GM12878 (cell line): ENCODE data around the gene MPV17L. TPM values are rescaled to one million over a fixed set of nuclear protein-coding genes. Genes with fewer than 3 reads are reported as not detected.

Experiments used
- ATAC-seq: fragments of 200-7000 bp; cut with Tn5 transposase; 3 replicates; pipeline ENCODE4 v1.9.1; 2020; ENCODE audit warnings: mild to moderate bottlenecking, moderate library complexity
- BruUV-seq: library from RNA; stranded (reverse); fragments of 400-500 nt; replicated peaks from 2 replicates; lab custom pipeline; 2021; lab: Mats Ljungman, UMichigan
- CTCF ChIA-PET: fragments of 300-600 bp; sonication (Branson Sonifier 250); formaldehyde crosslinking; extraction: SDS; loops from one replicate; lab custom pipeline; 2021; ENCODE audit warnings: inconsistent platforms; lab: Yijun Ruan, JAX
- POLR2A ChIA-PET: fragments of 350-600 bp; formaldehyde crosslinking; extraction: SDS; loops from one replicate; lab custom pipeline; 2021; ENCODE audit warnings: inconsistent platforms; lab: Charles Lee
- RAD21 ChIA-PET: fragments of 300-600 bp; sonication (Branson Sonifier 250); formaldehyde crosslinking; loops from one replicate; lab custom pipeline; 2023; ENCODE audit warnings: antibody characterized with exemption; ENCODE audit not compliant: unreplicated experiment; lab: Charles Lee
- SMC1A ChIA-PET: fragments of 300-600 bp; sonication (Branson Sonifier 250); formaldehyde crosslinking; loops from one replicate; lab custom pipeline; 2023; ENCODE audit not compliant: unreplicated experiment, uncharacterized antibody; lab: Charles Lee
- DNase-seq: peaks from one replicate; pipeline ENCODE4 v3.0.0-alpha.2; 2011; ENCODE audit warnings: low read depth, low spot score
- FAIRE-seq: peaks from 3 replicates; lab custom pipeline; 2011; peaks lifted over from hg19 to GRCh38; lab: Jason Lieb, UNC
- H2AFZ ChIP-seq: 2 replicates; pipeline ENCODE4 v1.6.0; 2011; ENCODE audit warnings: low read depth, low read length, control low read depth; ENCODE audit not compliant: control insufficient read depth
- H3K27ac ChIP-seq: 2 replicates; pipeline ENCODE4 v1.5.1; 2011; ENCODE audit warnings: control low read depth; ENCODE audit not compliant: control insufficient read depth, insufficient read depth
- H3K27me3 ChIP-seq, 2 experiments: replicated peaks in 1 of 2; 2 replicates each; pipeline versions ENCODE4 v1.6.0 to v1.6.1; 2011; ENCODE audit warnings: low read length in 1 of 2; ENCODE audit not compliant: control insufficient read depth in 2 of 2, insufficient read depth in 2 of 2
- H3K36me3 ChIP-seq, 2 experiments: 2 replicates each; pipeline ENCODE4 v1.5.1; 2011; ENCODE audit warnings: low read length in 1 of 2; ENCODE audit not compliant: control insufficient read depth in 2 of 2, insufficient read depth in 2 of 2
- H3K4me1 ChIP-seq: 2 replicates; pipeline ENCODE4 v1.6.1; 2011; ENCODE audit warnings: mild to moderate bottlenecking, low read length, moderate library complexity, mixed read lengths; ENCODE audit not compliant: control insufficient read depth, insufficient read depth
- H3K4me2 ChIP-seq: 2 replicates; pipeline ENCODE4 v1.6.0; 2011; ENCODE audit warnings: control low read depth; ENCODE audit not compliant: control insufficient read depth, insufficient read depth
- H3K4me3 ChIP-seq: fragments of 200-600 bp; sonication (generic); 2 replicates; pipeline ENCODE4 v1.5.1; 2016
- H3K79me2 ChIP-seq: 2 replicates; pipeline ENCODE4 v1.6.0; 2011; ENCODE audit warnings: low read length; ENCODE audit not compliant: control insufficient read depth, insufficient read depth
- H3K9ac ChIP-seq: 2 replicates; pipeline ENCODE4 v1.8.0; 2011; ENCODE audit warnings: low read length, control low read depth, mixed read lengths; ENCODE audit not compliant: control insufficient read depth, insufficient read depth
- H3K9me3 ChIP-seq: replicated peaks from 3 replicates; pipeline ENCODE4 v1.5.1; 2011; ENCODE audit warnings: mild to moderate bottlenecking, low read length; ENCODE audit not compliant: control insufficient read depth, insufficient read depth
- H4K20me1 ChIP-seq: 2 replicates; pipeline ENCODE4 v1.6.0; 2011; ENCODE audit not compliant: control insufficient read depth, insufficient read depth
- CBX5 ChIP-seq: sonication (generic); IDR thresholded peaks from 2 replicates; pipeline ENCODE4 v1.6.1; 2016; ENCODE audit warnings: low read depth, moderate library complexity, mild to moderate bottlenecking, inconsistent platforms
- EP300 ChIP-seq, 2 experiments: fragments of 150-350 bp in 1 of 2; IDR thresholded peaks; 2 replicates each; pipeline ENCODE4 v1.6.1; 2011 to 2012; ENCODE audit warnings: low read depth in 2 of 2, low read length in 2 of 2, borderline replicate concordance in 1 of 2, improper control_type of control experiment in 1 of 2, inconsistent platforms in 1 of 2; ENCODE audit not compliant: control insufficient read depth in 1 of 2
- JUNB ChIP-seq: IDR thresholded peaks from 2 replicates; pipeline ENCODE4 v1.6.1; 2016; ENCODE audit warnings: antibody characterized with exemption, mild to moderate bottlenecking
- KAT2A ChIP-seq: conservative IDR thresholded peaks from 2 replicates; pipeline ENCODE4 v1.6.1; 2011; ENCODE audit warnings: low read depth, low read length; ENCODE audit not compliant: control insufficient read depth
- NFYA ChIP-seq: IDR thresholded peaks from 2 replicates; pipeline ENCODE4 v1.6.1; 2011; ENCODE audit warnings: low read depth, mild to moderate bottlenecking, low read length, improper control_type of control experiment, borderline replicate concordance
- ZNF274 ChIP-seq: IDR thresholded peaks from one replicate; pipeline ENCODE4 v1.8.0; 2011; ENCODE audit not compliant: insufficient read length, insufficient read depth
- WGBS: methylation state at CpG from one replicate; pipeline ENCODE4 v1.1.6; 2016; ENCODE audit warnings: low lambda C conversion rate; ENCODE audit not compliant: insufficient replicate concordance, insufficient coverage; ENCODE audit errors: missing lambda C conversion rate; 5-methylcytosine and 5-hydroxymethylcytosine counted together
- in situ Hi-C: fragments of 300-500 bp; cut with MboI; formaldehyde crosslinking; loops from 9 replicates; pipeline ENCODE4 v1.14.3; 2018; ENCODE audit warnings: mixed read lengths
- intact Hi-C: fragments of 100-400 bp; cut with micrococcal nuclease; formaldehyde crosslinking; loops from one replicate; pipeline ENCODE4 v1.14.2; 2022; ENCODE audit not compliant: unreplicated experiment
- polyA plus RNA-seq, 11 experiments: library from polyadenylated mRNA; depleted of rRNA in 4 of 11; unstranded in 6 of 11; stranded (reverse) in 5 of 11; fragments of >200 nt; fragmentation: Nextera tagmentation in 4 of 11; fragmentation: Illumina TruSeq in 1 of 11; extraction: Ambion mirVana in 4 of 11; extraction: Trizol in 1 of 11; gene quantifications; 1 replicate in 1 of 11; 2 replicates in 10 of 11; pipeline versions ENCODE4 v1.2.1 to v1.2.3, GENCODE V29; 2011 to 2016; ENCODE audit warnings: inconsistent platforms in 2 of 11, missing spikeins in 2 of 11, low read depth in 1 of 11
- total RNA-seq, 4 experiments: library from RNA; depleted of rRNA in 3 of 4; stranded (reverse); fragments of >200 nt in 3 of 4; fragmentation: Illumina TruSeq in 1 of 4; extraction: Trizol in 1 of 4; gene quantifications; 2 replicates each; pipeline versions ENCODE4 v1.2.1 to v1.2.3, GENCODE V29; 2013 to 2021
- TF ChIP-seq, protein P1 (sequence below): fragments of 450-650 bp; formaldehyde crosslinking; IDR thresholded peaks from 2 replicates; pipeline ENCODE4 v1.4.0; 2022; ENCODE audit warnings: mild to moderate bottlenecking, moderate library complexity
- TF ChIP-seq, protein P2 (sequence below): fragments of 450-650 bp; formaldehyde crosslinking; IDR thresholded peaks from 2 replicates; pipeline ENCODE4 v1.4.0; 2020; ENCODE audit warnings: mild to moderate bottlenecking, moderate library complexity

MPV17L gene
- total and polyA plus RNA-seq, 10 of the 15 experiments (the other 5 are each of a cell fraction or from before 2014, with no cell fraction given), result 0.02 to 0.10 (median 0.05) TPM; not detected in 5

DNA sequence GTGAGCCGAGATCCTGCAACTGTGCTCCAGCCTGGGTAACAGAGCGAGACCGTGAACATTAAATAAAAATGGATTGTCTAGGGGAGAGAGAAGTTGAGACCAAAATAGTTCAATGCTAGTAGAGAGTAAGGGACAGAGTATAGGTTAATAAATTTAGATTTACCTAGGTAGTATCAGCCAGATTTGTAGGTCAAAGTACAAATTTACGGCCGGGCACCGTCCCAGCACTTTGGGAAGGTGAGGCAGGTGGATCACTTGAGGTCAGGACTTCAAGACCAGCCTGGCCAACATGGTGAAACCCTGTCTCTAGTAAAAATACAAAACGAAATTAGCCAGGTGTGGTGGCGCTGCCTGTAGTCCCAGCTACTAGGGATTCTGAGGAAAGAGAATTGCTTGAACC, 26.7 kb downstream of the MPV17L start:
- Histone ChIP-seq H3K4me3 (no peak overlapping the region), H3K27me3 (no peaks in the 10 kb centered on the region), H3K4me1 (no peaks in the 10 kb centered on the region), H4K20me1 (no peaks in the 10 kb centered on the region), H3K9me3 (no peaks in the 10 kb centered on the region), H3K27ac (no peak overlapping the region), H3K9ac (no peak overlapping the region), H3K36me3 (no peaks in the 10 kb centered on the region), H2AFZ (no peak overlapping the region), H3K4me2 (no peak overlapping the region), H3K79me2 (no peaks in the 10 kb centered on the region)
- in situ Hi-C loops (loop anchor here (25.0 kb wide), 1 partner anchor 610 kb away; no protein-coding TSS in a partner anchor), intact Hi-C loops (loop anchor here (10.0 kb wide), 1 partner anchor 283 kb away; no protein-coding TSS in a partner anchor)
- ChIA-PET SMC1A (interaction anchor here (1.1 kb wide), 1 partner anchor 17 kb away, joined by 3 read pairs; no protein-coding TSS in a partner anchor), CTCF (interaction anchor here (0.7 kb wide), 1 partner anchor 21 kb away, joined by 3 read pairs; no protein-coding TSS in a partner anchor), RAD21 (no interaction called here), POLR2A (no interaction called here)
- no TSS peak for BruUV-seq
- DNase-seq, result no peak
- 49% methylated on average over 8 of the region's 8 CpGs for WGBS
- no peak for FAIRE-seq
- ATAC-seq, result no peak
- no peak for TF ChIP-seq KAT2A
- TF ChIP-seq, protein P1, sequence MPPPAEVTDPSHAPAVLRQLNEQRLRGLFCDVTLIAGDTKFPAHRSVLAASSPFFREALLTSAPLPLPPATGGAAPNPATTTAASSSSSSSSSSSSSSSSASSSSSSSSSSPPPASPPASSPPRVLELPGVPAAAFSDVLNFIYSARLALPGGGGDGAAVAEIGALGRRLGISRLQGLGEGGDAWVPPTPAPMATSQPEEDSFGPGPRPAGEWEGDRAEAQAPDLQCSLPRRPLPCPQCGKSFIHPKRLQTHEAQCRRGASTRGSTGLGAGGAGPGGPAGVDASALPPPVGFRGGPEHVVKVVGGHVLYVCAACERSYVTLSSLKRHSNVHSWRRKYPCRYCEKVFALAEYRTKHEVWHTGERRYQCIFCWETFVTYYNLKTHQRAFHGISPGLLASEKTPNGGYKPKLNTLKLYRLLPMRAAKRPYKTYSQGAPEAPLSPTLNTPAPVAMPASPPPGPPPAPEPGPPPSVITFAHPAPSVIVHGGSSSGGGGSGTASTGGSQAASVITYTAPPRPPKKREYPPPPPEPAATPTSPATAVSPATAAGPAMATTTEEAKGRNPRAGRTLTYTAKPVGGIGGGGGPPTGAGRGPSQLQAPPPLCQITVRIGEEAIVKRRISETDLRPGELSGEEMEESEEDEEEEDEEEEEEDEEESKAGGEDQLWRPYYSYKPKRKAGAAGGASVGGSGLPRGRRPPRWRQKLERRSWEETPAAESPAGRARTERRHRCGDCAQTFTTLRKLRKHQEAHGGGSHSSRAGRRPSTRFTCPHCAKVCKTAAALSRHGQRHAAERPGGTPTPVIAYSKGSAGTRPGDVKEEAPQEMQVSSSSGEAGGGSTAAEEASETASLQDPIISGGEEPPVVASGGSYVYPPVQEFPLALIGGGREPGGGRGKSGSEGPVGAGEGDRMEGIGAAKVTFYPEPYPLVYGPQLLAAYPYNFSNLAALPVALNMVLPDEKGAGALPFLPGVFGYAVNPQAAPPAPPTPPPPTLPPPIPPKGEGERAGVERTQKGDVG (CRISPR knock-in tag), result no peak
- no peak for TF ChIP-seq EP300 (IDR thresholded peaks at IDR 0.05; ENCODE audit: borderline replicate concordance in 1 of 2, control insufficient read depth in 1 of 2, low read depth in 2 of 2, low read length in 2 of 2)
- TF ChIP-seq NFYA, result no peak
- TF ChIP-seq CBX5, result no peak
- TF ChIP-seq ZNF274, result no peak
- TF ChIP-seq, protein P2, sequence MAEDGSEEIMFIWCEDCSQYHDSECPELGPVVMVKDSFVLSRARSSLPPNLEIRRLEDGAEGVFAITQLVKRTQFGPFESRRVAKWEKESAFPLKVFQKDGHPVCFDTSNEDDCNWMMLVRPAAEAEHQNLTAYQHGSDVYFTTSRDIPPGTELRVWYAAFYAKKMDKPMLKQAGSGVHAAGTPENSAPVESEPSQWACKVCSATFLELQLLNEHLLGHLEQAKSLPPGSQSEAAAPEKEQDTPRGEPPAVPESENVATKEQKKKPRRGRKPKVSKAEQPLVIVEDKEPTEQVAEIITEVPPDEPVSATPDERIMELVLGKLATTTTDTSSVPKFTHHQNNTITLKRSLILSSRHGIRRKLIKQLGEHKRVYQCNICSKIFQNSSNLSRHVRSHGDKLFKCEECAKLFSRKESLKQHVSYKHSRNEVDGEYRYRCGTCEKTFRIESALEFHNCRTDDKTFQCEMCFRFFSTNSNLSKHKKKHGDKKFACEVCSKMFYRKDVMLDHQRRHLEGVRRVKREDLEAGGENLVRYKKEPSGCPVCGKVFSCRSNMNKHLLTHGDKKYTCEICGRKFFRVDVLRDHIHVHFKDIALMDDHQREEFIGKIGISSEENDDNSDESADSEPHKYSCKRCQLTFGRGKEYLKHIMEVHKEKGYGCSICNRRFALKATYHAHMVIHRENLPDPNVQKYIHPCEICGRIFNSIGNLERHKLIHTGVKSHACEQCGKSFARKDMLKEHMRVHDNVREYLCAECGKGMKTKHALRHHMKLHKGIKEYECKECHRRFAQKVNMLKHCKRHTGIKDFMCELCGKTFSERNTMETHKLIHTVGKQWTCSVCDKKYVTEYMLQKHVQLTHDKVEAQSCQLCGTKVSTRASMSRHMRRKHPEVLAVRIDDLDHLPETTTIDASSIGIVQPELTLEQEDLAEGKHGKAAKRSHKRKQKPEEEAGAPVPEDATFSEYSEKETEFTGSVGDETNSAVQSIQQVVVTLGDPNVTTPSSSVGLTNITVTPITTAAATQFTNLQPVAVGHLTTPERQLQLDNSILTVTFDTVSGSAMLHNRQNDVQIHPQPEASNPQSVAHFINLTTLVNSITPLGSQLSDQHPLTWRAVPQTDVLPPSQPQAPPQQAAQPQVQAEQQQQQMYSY (CRISPR knock-in tag), result no peak
- TF ChIP-seq JUNB, result no peak
